ENCODE results near the gene CXorf38.

Gene CXorf38

GRCh38 chrX:40637687-40638086 lies 9.7 kb downstream of the CXorf38 start:
- Histone ChIP-seq H3K27ac (no peak overlapping the region), H3K9me3 (no peaks in the 10 kb centered on the region), H4K20me1 (peaks cover 42% of the 10 kb centered on the region), H3K36me3 (peaks cover 80% of the 10 kb centered on the region), H3K9ac (no peak overlapping the region), H3K4me3 (no peak overlapping the region), H3K4me2 (no peak overlapping the region), H3K27me3 (peaks cover 33% of the 10 kb centered on the region), H3K4me1 (no peaks in the 10 kb centered on the region)
- no peak for TF ChIP-seq Cebpa-rat (IDR thresholded peaks at IDR 0.05)

GRCh38 chrX:40632199-40632598 lies 15.2 kb downstream of the CXorf38 start:
- Histone ChIP-seq H3K27ac (no peak overlapping the region), H3K4me2 (no peak overlapping the region), H4K20me1 (peaks cover 48% of the 10 kb centered on the region), H3K36me3 (peaks cover 86% of the 10 kb centered on the region), H3K27me3 (peaks cover 17% of the 10 kb centered on the region), H3K4me3 (no peak overlapping the region), H3K9ac (no peak overlapping the region), H3K9me3 (no peaks in the 10 kb centered on the region), H3K4me1 (no peaks in the 10 kb centered on the region)
- TF ChIP-seq Cebpa-rat (IDR thresholded peaks at IDR 0.05) = no peak

- no peak overlapping the region for H3K4me2 ChIP-seq
- no peak overlapping the region for H3K9ac ChIP-seq
- H4K20me1 ChIP-seq = peaks cover 26% of the 10 kb centered on the region
- no peaks in the 10 kb centered on the region for H3K4me1 ChIP-seq
- peaks cover 56% of the 10 kb centered on the region for H3K36me3 ChIP-seq
- H3K9me3 ChIP-seq = peaks cover 4% of the 10 kb centered on the region
- no peaks in the 10 kb centered on the region for H3K27me3 ChIP-seq
- TF ChIP-seq Cebpa-rat (IDR thresholded peaks at IDR 0.05) = no peak
- no peak overlapping the region for H3K4me3 ChIP-seq
- no peak overlapping the region for H3K27ac ChIP-seq
Observed at GRCh38 chrX:40628506-40628905, 18.9 kb downstream of the CXorf38 start.

- TF ChIP-seq Cebpa-rat (IDR thresholded peaks at IDR 0.05) = no peak
- peaks cover 31% of the 10 kb centered on the region for H3K36me3 ChIP-seq
- H3K9me3 ChIP-seq = peaks cover 10% of the 10 kb centered on the region
- H3K27ac ChIP-seq = no peak overlapping the region
- H3K9ac ChIP-seq = no peak overlapping the region
- no peak overlapping the region for H3K4me2 ChIP-seq
- peaks cover 10% of the 10 kb centered on the region; the same call in 1 of the 2 replicates for H4K20me1 ChIP-seq
- H3K4me1 ChIP-seq = no peaks in the 10 kb centered on the region
- H3K4me3 ChIP-seq = no peak overlapping the region
- H3K27me3 ChIP-seq = peaks cover 4% of the 10 kb centered on the region; the same call in 1 of the 2 replicates
Observed at GRCh38 chrX:40625294-40625693, 22.1 kb downstream of the CXorf38 start.

- Histone ChIP-seq H3K4me2 (no peak overlapping the region), H3K4me3 (no peak overlapping the region), H3K27me3 (peaks cover 4% of the 10 kb centered on the region; the same call in 1 of the 2 replicates), H3K36me3 (peaks cover 14% of the 10 kb centered on the region), H3K9ac (no peak overlapping the region), H4K20me1 (0 out of 2 replicates have a peak, but pooled peaks cover 5% of the 10 kb centered on the region), H3K4me1 (no peaks in the 10 kb centered on the region), H3K9me3 (peaks cover 10% of the 10 kb centered on the region), H3K27ac (no peak overlapping the region)
- no peak for TF ChIP-seq Cebpa-rat (IDR thresholded peaks at IDR 0.05)
Observed at GRCh38 chrX:40623665-40624064, 23.7 kb downstream of the CXorf38 start.

- no peak within 1 kb of the TSS for H3K4me3 ChIP-seq
- H3K4me2 ChIP-seq = no peak within 1 kb of the TSS
- no peaks in the 10 kb centered on the region for H3K4me1 ChIP-seq
- no peak for TF ChIP-seq Cebpa-rat (IDR thresholded peaks at IDR 0.05)
- no peak within 1 kb of the TSS for H3K9ac ChIP-seq
- H3K36me3 ChIP-seq = peaks cover 9% of the 10 kb centered on the region
- H3K9me3 ChIP-seq = peaks cover 10% of the 10 kb centered on the region
- peaks cover 4% of the 10 kb centered on the region; the same call in 1 of the 2 replicates for H3K27me3 ChIP-seq
- H4K20me1 ChIP-seq = no peaks in the 10 kb centered on the region
- no peak within 1 kb of the TSS for H3K27ac ChIP-seq
Observed at GRCh38 chrX:40623139-40623536, 24.2 kb downstream of the CXorf38 start, which contains the start of gene MPC1L. MPC1L (plus strand) TSS chrX:40623428; CDS start chrX:40623566, 138 bp downstream.

GRCh38 chrX:40622479-40623138 lies 24.8 kb downstream of the CXorf38 start:
- no peak overlapping the region for H3K4me2 ChIP-seq
- no peaks in the 10 kb centered on the region for H3K4me1 ChIP-seq
- TF ChIP-seq Cebpa-rat (IDR thresholded peaks at IDR 0.05) = no peak
- H3K36me3 ChIP-seq = peaks cover 6% of the 10 kb centered on the region
- H3K9me3 ChIP-seq = peaks cover 10% of the 10 kb centered on the region
- H4K20me1 ChIP-seq = no peaks in the 10 kb centered on the region
- peaks cover 4% of the 10 kb centered on the region; the same call in 1 of the 2 replicates for H3K27me3 ChIP-seq
- no peak overlapping the region for H3K27ac ChIP-seq
- H3K9ac ChIP-seq = no peak overlapping the region
- H3K4me3 ChIP-seq = no peak overlapping the region

- Histone ChIP-seq H3K36me3 (no peaks in the 10 kb centered on the region), H3K27ac (no peak overlapping the region), H3K4me3 (no peak overlapping the region), H4K20me1 (no peaks in the 10 kb centered on the region), H3K9me3 (no peaks in the 10 kb centered on the region), H3K4me2 (no peak overlapping the region), H3K27me3 (no peaks in the 10 kb centered on the region), H3K4me1 (no peaks in the 10 kb centered on the region), H3K9ac (no peak overlapping the region)
- TF ChIP-seq Cebpa-rat (IDR thresholded peaks at IDR 0.05) = no peak
Observed at GRCh38 chrX:40617566-40617965, 29.8 kb downstream of the CXorf38 start.

- Histone ChIP-seq H3K9me3 (no peaks in the 10 kb centered on the region), H3K36me3 (no peaks in the 10 kb centered on the region), H3K4me1 (no peaks in the 10 kb centered on the region), H3K4me3 (no peak overlapping the region), H4K20me1 (no peaks in the 10 kb centered on the region), H3K27me3 (no peaks in the 10 kb centered on the region), H3K9ac (no peak overlapping the region), H3K27ac (no peak overlapping the region), H3K4me2 (no peak overlapping the region)
- TF ChIP-seq Cebpa-rat (IDR thresholded peaks at IDR 0.05) = no peak
Observed at GRCh38 chrX:40615976-40616375, 31.4 kb downstream of the CXorf38 start.

GRCh38 chrX:40612511-40612910 lies 34.9 kb downstream of the CXorf38 start:
- no peaks in the 10 kb centered on the region for H3K9me3 ChIP-seq
- H3K27me3 ChIP-seq = no peaks in the 10 kb centered on the region
- H3K4me3 ChIP-seq = no peak overlapping the region
- no peak overlapping the region for H3K9ac ChIP-seq
- no peaks in the 10 kb centered on the region for H3K4me1 ChIP-seq
- no peak for TF ChIP-seq Cebpa-rat (IDR thresholded peaks at IDR 0.05)
- no peak overlapping the region for H3K27ac ChIP-seq
- no peaks in the 10 kb centered on the region for H3K36me3 ChIP-seq
- no peak overlapping the region for H3K4me2 ChIP-seq
- H4K20me1 ChIP-seq = no peaks in the 10 kb centered on the region
